Measurements from ENCODE around the gene MITD1. TPM values are rescaled to one million over a fixed set of nuclear protein-coding genes. Genes with fewer than 3 reads are reported as not detected.
"Not testable (repeated sequence)": the region's sequence is repeated elsewhere in the genome, so short reads cannot be mapped to it uniquely, and the experiment has no call there.

The MITD1 gene
- total RNA-seq, 1 donor from 2014 or later = 22.6 TPM

- Mint-ChIP-seq H3K36me3 (ENCODE audit: unreplicated experiment) (no peaks in the 10 kb centered on the region), H3K9me3 (ENCODE audit: unreplicated experiment) (no peaks in the 10 kb centered on the region), H3K27me3 (ENCODE audit: unreplicated experiment) (no peaks in the 10 kb centered on the region), H3K4me1 (ENCODE audit: unreplicated experiment) (peaks cover 16% of the 10 kb centered on the region), H3K27ac (ENCODE audit: unreplicated experiment) (no peak overlapping the region), H3K4me3 (ENCODE audit: unreplicated experiment) (no peak overlapping the region)
- no peak for TF ChIP-seq CTCF (IDR thresholded peaks at IDR 0.05)
- no peak for DNase-seq (ENCODE audit: extremely low spot score, unreplicated experiment)
These were observed 30.2 kb downstream of the MITD1 start for GRCh38 chr2:99150706-99151105.

DNA sequence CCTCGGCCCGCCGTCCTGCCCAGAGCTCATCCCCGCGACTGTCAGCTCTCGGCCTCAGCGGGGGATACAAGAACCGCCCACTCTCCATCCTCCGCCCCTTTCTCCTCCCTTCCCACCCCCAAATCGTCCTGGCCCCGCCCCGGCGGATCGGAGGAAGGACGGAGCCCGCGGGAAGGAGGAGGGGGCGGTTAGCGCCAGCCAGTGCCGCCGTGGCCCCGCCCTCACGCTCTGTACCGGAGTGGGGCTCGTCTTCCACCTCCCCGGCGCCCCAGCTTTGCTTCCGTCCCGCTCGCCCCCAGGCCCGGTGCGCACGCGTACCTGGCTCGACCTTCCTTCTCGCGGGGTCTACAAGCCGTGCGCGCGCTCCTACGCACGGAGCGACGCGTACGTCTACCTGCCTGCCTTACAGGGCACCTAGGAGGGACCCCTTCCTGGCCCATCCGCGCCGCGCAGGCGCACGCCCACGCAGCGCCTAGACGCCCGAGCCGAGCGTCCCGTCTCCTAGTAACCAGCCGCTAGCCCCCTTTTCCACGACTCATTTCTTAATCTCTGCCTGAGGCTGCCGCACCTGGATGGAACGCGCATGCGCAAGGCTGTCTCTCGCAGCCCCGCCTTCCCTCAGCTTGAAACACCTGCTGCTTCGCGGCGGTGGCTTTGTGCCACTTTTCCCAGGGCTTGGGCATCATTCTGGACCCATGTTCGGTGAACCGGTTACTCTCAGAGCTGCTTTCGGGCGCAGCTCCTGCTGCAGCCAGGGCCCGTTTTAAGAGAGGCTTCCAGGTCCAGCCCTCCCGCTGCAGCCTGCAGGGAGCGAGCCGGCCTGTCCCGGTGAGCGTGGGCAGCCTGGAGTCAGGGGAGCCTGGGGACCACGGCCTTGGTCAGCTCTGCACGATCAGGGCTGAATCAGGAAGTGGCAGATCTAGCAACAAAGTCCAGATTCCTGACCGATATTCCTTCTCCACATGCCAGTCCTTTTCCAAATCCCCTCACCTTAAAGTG is 39.4 kb downstream of the MITD1 start, which contains the start of gene C2orf15:
Gene C2orf15, plus strand, starts transcription at position 598 of the 999 bp plus-strand sequence. CDS start 8,852 bp downstream, outside the sequence.
- peak within 1 kb of the TSS; percentile 75 for H3K27ac Mint-ChIP-seq (ENCODE audit: unreplicated experiment)
- peaks cover 7% of the 10 kb centered on the region for H3K4me1 Mint-ChIP-seq (ENCODE audit: unreplicated experiment)
- no peaks in the 10 kb centered on the region for H3K36me3 Mint-ChIP-seq (ENCODE audit: unreplicated experiment)
- H3K27me3 Mint-ChIP-seq (ENCODE audit: unreplicated experiment) = peaks cover 24% of the 10 kb centered on the region
- H3K9me3 Mint-ChIP-seq (ENCODE audit: unreplicated experiment) = no peaks in the 10 kb centered on the region
- no peak for TF ChIP-seq CTCF (IDR thresholded peaks at IDR 0.05)
- peak; percentile 96 for DNase-seq (ENCODE audit: extremely low spot score, unreplicated experiment)
- H3K4me3 Mint-ChIP-seq (ENCODE audit: unreplicated experiment) = peak within 1 kb of the TSS; percentile 93

GRCh38 chr2:99140860-99141109 is 40.1 kb downstream of the MITD1 start:
- TF ChIP-seq CTCF (IDR thresholded peaks at IDR 0.05) = no peak
- no peaks in the 10 kb centered on the region for H3K36me3 Mint-ChIP-seq (ENCODE audit: unreplicated experiment)
- H3K9me3 Mint-ChIP-seq (ENCODE audit: unreplicated experiment) = no peaks in the 10 kb centered on the region
- DNase-seq (ENCODE audit: extremely low spot score, unreplicated experiment) = no peak
- peak overlapping the region; percentile 93 for H3K4me3 Mint-ChIP-seq (ENCODE audit: unreplicated experiment)
- peaks cover 7% of the 10 kb centered on the region for H3K4me1 Mint-ChIP-seq (ENCODE audit: unreplicated experiment)
- H3K27me3 Mint-ChIP-seq (ENCODE audit: unreplicated experiment) = peaks cover 24% of the 10 kb centered on the region
- H3K27ac Mint-ChIP-seq (ENCODE audit: unreplicated experiment) = peak overlapping the region; percentile 75

GRCh38 chr2:99140056-99140859 is 40.6 kb downstream of the MITD1 start:
- TF ChIP-seq CTCF (IDR thresholded peaks at IDR 0.05) = no peak
- peaks cover 7% of the 10 kb centered on the region for H3K4me1 Mint-ChIP-seq (ENCODE audit: unreplicated experiment)

GRCh38 chr2:99139003-99139402 is 41.9 kb downstream of the MITD1 start:
- peaks cover 24% of the 10 kb centered on the region for H3K27me3 Mint-ChIP-seq (ENCODE audit: unreplicated experiment)
- no peaks in the 10 kb centered on the region for H3K36me3 Mint-ChIP-seq (ENCODE audit: unreplicated experiment)
- no peak overlapping the region for H3K4me3 Mint-ChIP-seq (ENCODE audit: unreplicated experiment)
- peaks cover 4% of the 10 kb centered on the region for H3K9me3 Mint-ChIP-seq (ENCODE audit: unreplicated experiment)
- DNase-seq (ENCODE audit: extremely low spot score, unreplicated experiment) = no peak
- TF ChIP-seq CTCF (IDR thresholded peaks at IDR 0.05) = no peak
- no peak overlapping the region for H3K27ac Mint-ChIP-seq (ENCODE audit: unreplicated experiment)
- peaks cover 7% of the 10 kb centered on the region for H3K4me1 Mint-ChIP-seq (ENCODE audit: unreplicated experiment)

More at GRCh38 chr2:99140056-99140859, 40.6 kb downstream of the MITD1 start:
- no peaks in the 10 kb centered on the region for H3K9me3 Mint-ChIP-seq (ENCODE audit: unreplicated experiment)
- no peaks in the 10 kb centered on the region for H3K36me3 Mint-ChIP-seq (ENCODE audit: unreplicated experiment)
- DNase-seq (ENCODE audit: extremely low spot score, unreplicated experiment) = no peak
- peak overlapping the region; percentile 75 for H3K27ac Mint-ChIP-seq (ENCODE audit: unreplicated experiment)
- peak overlapping the region; percentile 93 for H3K4me3 Mint-ChIP-seq (ENCODE audit: unreplicated experiment)
- H3K27me3 Mint-ChIP-seq (ENCODE audit: unreplicated experiment) = peaks cover 24% of the 10 kb centered on the region

- not testable (repeated sequence) for H3K4me3 Mint-ChIP-seq (ENCODE audit: unreplicated experiment)
These were observed 45.8 kb downstream of the MITD1 start for GRCh38 chr2:99135044-99135556.

More at GRCh38 chr2:99135044-99135556, 45.8 kb downstream of the MITD1 start:
- H3K36me3 Mint-ChIP-seq (ENCODE audit: unreplicated experiment); H3K4me1 Mint-ChIP-seq (ENCODE audit: unreplicated experiment); DNase-seq (ENCODE audit: extremely low spot score, unreplicated experiment); H3K27ac Mint-ChIP-seq (ENCODE audit: unreplicated experiment): not testable (repeated sequence)
- H3K9me3 Mint-ChIP-seq (ENCODE audit: unreplicated experiment) = peaks cover 39% of the 10 kb centered on the region
- H3K27me3 Mint-ChIP-seq (ENCODE audit: unreplicated experiment) = peaks cover 25% of the 10 kb centered on the region
